DND-41 (cell line): ENCODE data around the gene LRRC42.

Experiments used
- CTCF ChIP-seq: IDR thresholded peaks from 2 replicates; pipeline ENCODE4 v1.5.1; 2012; ENCODE audit warnings: borderline replicate concordance, low read length, moderate library complexity, mild to moderate bottlenecking; ENCODE audit not compliant: poor library complexity, severe bottlenecking; ENCODE audit errors: extremely low read depth
- EZH2 ChIP-seq: IDR thresholded peaks from 3 replicates; pipeline ENCODE4 v1.6.1; 2012; ENCODE audit warnings: borderline replicate concordance, low read depth, mild to moderate bottlenecking, moderate library complexity, low read length, inconsistent platforms; ENCODE audit not compliant: severe bottlenecking

- TF ChIP-seq CTCF, result no peak
- TF ChIP-seq EZH2, result no peak
These were observed 40.0 kb upstream of the LRRC42 start for GRCh38 chr1:53906121-53906520.
